ENCODE data around the gene PLXNA1. TPM values are rescaled to one million over a fixed set of nuclear protein-coding genes. Genes with fewer than 3 reads are reported as not detected.

PLXNA1 gene
- total RNA-seq, 2 experiments from 2014 or later, result 6.5 to 7.4 TPM

- Mint-ChIP-seq H3K9me3 (no peaks in the 10 kb centered on the region), H3K36me3 (ENCODE audit: low read depth) (no peaks in the 10 kb centered on the region), H3K27me3 (no peaks in the 10 kb centered on the region), H3K4me3 (no peak overlapping the region), H3K27ac (no peak overlapping the region), H3K4me1 (peaks cover 2% of the 10 kb centered on the region)
- DNase-seq, result no peak
- POLR2A ChIA-PET, result no interaction called here
- CTCF ChIA-PET, result no interaction called here
These were observed 18.0 kb upstream of the PLXNA1 start for GRCh38 chr3:126964950-126965349.

GRCh38 chr3:126965526-126966080 is 17.3 kb upstream of the PLXNA1 start:
- Mint-ChIP-seq H3K36me3 (ENCODE audit: low read depth) (no peaks in the 10 kb centered on the region), H3K27ac (no peak overlapping the region), H3K4me3 (no peak overlapping the region), H3K4me1 (peaks cover 2% of the 10 kb centered on the region), H3K27me3 (peaks cover 6% of the 10 kb centered on the region), H3K9me3 (no peaks in the 10 kb centered on the region)
- DNase-seq, result no peak
- ChIA-PET CTCF (no interaction called here), POLR2A (no interaction called here)

GRCh38 chr3:126967386-126967785 is 15.5 kb upstream of the PLXNA1 start:
- DNase-seq, result no peak
- H3K4me1 Mint-ChIP-seq, result peaks cover 2% of the 10 kb centered on the region
- no peaks in the 10 kb centered on the region for H3K36me3 Mint-ChIP-seq (ENCODE audit: low read depth)
- H3K9me3 Mint-ChIP-seq, result no peaks in the 10 kb centered on the region
- no peak overlapping the region for H3K27ac Mint-ChIP-seq
- ChIA-PET POLR2A (no interaction called here), CTCF (interaction anchor here (0.9 kb wide), 1 partner anchor 15 kb away, joined by 4 read pairs; the partner anchor contains the start of gene PLXNA1)
- peaks cover 7% of the 10 kb centered on the region for H3K27me3 Mint-ChIP-seq
- no peak overlapping the region for H3K4me3 Mint-ChIP-seq

- H3K4me3 Mint-ChIP-seq, result no peak overlapping the region
- peaks cover 2% of the 10 kb centered on the region for H3K9me3 Mint-ChIP-seq
- no peak for DNase-seq
- no peak overlapping the region for H3K27ac Mint-ChIP-seq
- POLR2A ChIA-PET, result no interaction called here
- H3K36me3 Mint-ChIP-seq (ENCODE audit: low read depth), result no peaks in the 10 kb centered on the region
- peaks cover 2% of the 10 kb centered on the region for H3K4me1 Mint-ChIP-seq
- H3K27me3 Mint-ChIP-seq, result peaks cover 7% of the 10 kb centered on the region
- CTCF ChIA-PET, result no interaction called here
These were observed 14.2 kb upstream of the PLXNA1 start for GRCh38 chr3:126968391-126969390.

- H3K36me3 Mint-ChIP-seq (ENCODE audit: low read depth), result no peaks in the 10 kb centered on the region
- no peak overlapping the region for H3K27ac Mint-ChIP-seq
- CTCF ChIA-PET, result no interaction called here
- peaks cover 7% of the 10 kb centered on the region for H3K27me3 Mint-ChIP-seq
- POLR2A ChIA-PET, result no interaction called here
- no peak overlapping the region for H3K4me3 Mint-ChIP-seq
- peaks cover 2% of the 10 kb centered on the region for H3K9me3 Mint-ChIP-seq
- H3K4me1 Mint-ChIP-seq, result peaks cover 2% of the 10 kb centered on the region
- DNase-seq, result no peak
These were observed 13.3 kb upstream of the PLXNA1 start for GRCh38 chr3:126969586-126969985.

GRCh38 chr3:126970101-126970500 is 12.8 kb upstream of the PLXNA1 start:
- no peak overlapping the region for H3K27ac Mint-ChIP-seq

GRCh38 chr3:126970921-126971320 is 12.0 kb upstream of the PLXNA1 start:
- ChIA-PET CTCF (no interaction called here), POLR2A (interaction anchor here (1.0 kb wide), 1 partner anchor 11 kb away, joined by 3 read pairs; the partner anchor contains the start of gene PLXNA1)
- Mint-ChIP-seq H3K36me3 (ENCODE audit: low read depth) (no peaks in the 10 kb centered on the region), H3K9me3 (peaks cover 8% of the 10 kb centered on the region), H3K27me3 (peaks cover 12% of the 10 kb centered on the region), H3K4me1 (peaks cover 2% of the 10 kb centered on the region), H3K27ac (no peak overlapping the region), H3K4me3 (no peak overlapping the region)
- DNase-seq, result no peak

More at GRCh38 chr3:126970101-126970500, 12.8 kb upstream of the PLXNA1 start:
- peaks cover 12% of the 10 kb centered on the region for H3K27me3 Mint-ChIP-seq
- H3K36me3 Mint-ChIP-seq (ENCODE audit: low read depth), result no peaks in the 10 kb centered on the region
- peaks cover 7% of the 10 kb centered on the region for H3K9me3 Mint-ChIP-seq
- ChIA-PET POLR2A (no interaction called here), CTCF (no interaction called here)
- H3K4me3 Mint-ChIP-seq, result no peak overlapping the region
- peaks cover 2% of the 10 kb centered on the region for H3K4me1 Mint-ChIP-seq
- no peak for DNase-seq

- no peak overlapping the region for H3K27ac Mint-ChIP-seq
- no peak overlapping the region for H3K4me3 Mint-ChIP-seq
- CTCF ChIA-PET, result no interaction called here
- no peak for DNase-seq
- peaks cover 8% of the 10 kb centered on the region for H3K9me3 Mint-ChIP-seq
- H3K27me3 Mint-ChIP-seq, result peaks cover 12% of the 10 kb centered on the region
- H3K4me1 Mint-ChIP-seq, result no peaks in the 10 kb centered on the region
- no peaks in the 10 kb centered on the region for H3K36me3 Mint-ChIP-seq (ENCODE audit: low read depth)
- POLR2A ChIA-PET, result interaction anchor here (1.0 kb wide), 1 partner anchor 10 kb away, joined by 3 read pairs; the partner anchor contains the start of gene PLXNA1
These were observed 11.0 kb upstream of the PLXNA1 start for GRCh38 chr3:126971891-126972351.

GRCh38 chr3:126972866-126973265 is 10.0 kb upstream of the PLXNA1 start:
- no peak for DNase-seq
- Mint-ChIP-seq H3K27ac (no peak overlapping the region), H3K36me3 (ENCODE audit: low read depth) (no peaks in the 10 kb centered on the region), H3K9me3 (peaks cover 8% of the 10 kb centered on the region), H3K27me3 (peaks cover 12% of the 10 kb centered on the region), H3K4me3 (no peak overlapping the region), H3K4me1 (no peaks in the 10 kb centered on the region)
- POLR2A ChIA-PET, result no interaction called here
- CTCF ChIA-PET, result no interaction called here

- peaks cover 17% of the 10 kb centered on the region for H3K27me3 Mint-ChIP-seq
These were observed 9.1 kb upstream of the PLXNA1 start for GRCh38 chr3:126973814-126974213.

GRCh38 chr3:126974756-126975155 is 8.2 kb upstream of the PLXNA1 start:
- POLR2A ChIA-PET, result no interaction called here
- Mint-ChIP-seq H3K4me3 (no peak overlapping the region), H3K27ac (no peak overlapping the region), H3K27me3 (peaks cover 17% of the 10 kb centered on the region), H3K36me3 (ENCODE audit: low read depth) (no peaks in the 10 kb centered on the region), H3K9me3 (peaks cover 8% of the 10 kb centered on the region), H3K4me1 (peaks cover 8% of the 10 kb centered on the region)
- no peak for DNase-seq
- CTCF ChIA-PET, result no interaction called here

More at GRCh38 chr3:126973814-126974213, 9.1 kb upstream of the PLXNA1 start:
- POLR2A ChIA-PET, result no interaction called here
- Mint-ChIP-seq H3K27ac (no peak overlapping the region), H3K36me3 (ENCODE audit: low read depth) (no peaks in the 10 kb centered on the region), H3K9me3 (peaks cover 8% of the 10 kb centered on the region), H3K4me3 (no peak overlapping the region), H3K4me1 (peaks cover 4% of the 10 kb centered on the region)
- no peak for DNase-seq
- CTCF ChIA-PET, result no interaction called here

- H3K27ac Mint-ChIP-seq, result no peak overlapping the region
- H3K9me3 Mint-ChIP-seq, result peaks cover 8% of the 10 kb centered on the region
- H3K4me3 Mint-ChIP-seq, result no peak overlapping the region
- H3K27me3 Mint-ChIP-seq, result peaks cover 14% of the 10 kb centered on the region
- ChIA-PET CTCF (no interaction called here), POLR2A (no interaction called here)
- H3K36me3 Mint-ChIP-seq (ENCODE audit: low read depth), result no peaks in the 10 kb centered on the region
- peaks cover 16% of the 10 kb centered on the region for H3K4me1 Mint-ChIP-seq
- no peak for DNase-seq
These were observed 6.0 kb upstream of the PLXNA1 start for GRCh38 chr3:126976906-126977305.

GRCh38 chr3:126977821-126978220 is 5.1 kb upstream of the PLXNA1 start:
- no peak overlapping the region for H3K4me3 Mint-ChIP-seq
- no peaks in the 10 kb centered on the region for H3K36me3 Mint-ChIP-seq (ENCODE audit: low read depth)
- CTCF ChIA-PET, result no interaction called here
- H3K27me3 Mint-ChIP-seq, result peaks cover 14% of the 10 kb centered on the region
- H3K4me1 Mint-ChIP-seq, result peaks cover 21% of the 10 kb centered on the region
- DNase-seq, result no peak
- POLR2A ChIA-PET, result no interaction called here
- H3K9me3 Mint-ChIP-seq, result peaks cover 8% of the 10 kb centered on the region
- H3K27ac Mint-ChIP-seq, result no peak overlapping the region

All from activated CD4-positive, alpha-beta memory T cell treated with anti-CD3 and anti-CD28 coated beads, Interleukin-2, amount 10 ng/mL, durations not matched to agents 7 days and 5 days (primary cell).